RWPE2 (cell line): ENCODE results near the gene EEPD1.

Experiments used
- ATAC-seq: fragments of 200-7000 bp; cut with Tn5 transposase; 3 replicates; pipeline ENCODE4 v1.9.1; 2021; ENCODE audit warnings: low read depth
- DNase-seq: peaks from one replicate; pipeline ENCODE4 v3.0.0-alpha.2; 2020; ENCODE audit warnings: low spot score
- H3K27ac ChIP-seq: fragments of 450-650 bp; 2 replicates; pipeline ENCODE4 v1.5.1; 2017; ENCODE audit warnings: mild to moderate bottlenecking; ENCODE audit not compliant: poor library complexity, severe bottlenecking
- H3K27me3 ChIP-seq: fragments of 250-450 bp; sonication (Bioruptor Pico); 2 replicates; pipeline ENCODE4 v1.5.1; 2021; ENCODE audit warnings: mild to moderate bottlenecking, moderate library complexity; ENCODE audit not compliant: insufficient read depth, poor library complexity, severe bottlenecking
- H3K36me3 ChIP-seq: fragments of 250-450 bp; sonication (Bioruptor Pico); 2 replicates; pipeline ENCODE4 v1.5.1; 2020; ENCODE audit warnings: low read depth, mild to moderate bottlenecking, moderate library complexity
- H3K4me1 ChIP-seq: fragments of 250-450 bp; sonication (Bioruptor Pico); 2 replicates; pipeline ENCODE4 v1.5.1; 2021; ENCODE audit warnings: mild to moderate bottlenecking, moderate library complexity; ENCODE audit not compliant: insufficient read depth, poor library complexity, severe bottlenecking
- H3K4me3 ChIP-seq: fragments of 250-450 bp; sonication (Bioruptor Pico); 2 replicates; pipeline ENCODE4 v1.5.1; 2021; ENCODE audit warnings: mild to moderate bottlenecking, moderate library complexity; ENCODE audit not compliant: severe bottlenecking
- H3K9me3 ChIP-seq: fragments of 250-450 bp; sonication (Bioruptor Pico); 2 replicates; pipeline ENCODE4 v1.5.1; 2021; ENCODE audit warnings: mild to moderate bottlenecking, moderate library complexity; ENCODE audit not compliant: severe bottlenecking
- TF ChIP-seq, protein P1 (sequence below): fragments of 450-650 bp; IDR thresholded peaks from one replicate; pipeline ENCODE4 v1.5.1; 2017; ENCODE audit warnings: mild to moderate bottlenecking, moderate library complexity; ENCODE audit not compliant: poor library complexity, severe bottlenecking

The EEPD1 gene

DNA sequence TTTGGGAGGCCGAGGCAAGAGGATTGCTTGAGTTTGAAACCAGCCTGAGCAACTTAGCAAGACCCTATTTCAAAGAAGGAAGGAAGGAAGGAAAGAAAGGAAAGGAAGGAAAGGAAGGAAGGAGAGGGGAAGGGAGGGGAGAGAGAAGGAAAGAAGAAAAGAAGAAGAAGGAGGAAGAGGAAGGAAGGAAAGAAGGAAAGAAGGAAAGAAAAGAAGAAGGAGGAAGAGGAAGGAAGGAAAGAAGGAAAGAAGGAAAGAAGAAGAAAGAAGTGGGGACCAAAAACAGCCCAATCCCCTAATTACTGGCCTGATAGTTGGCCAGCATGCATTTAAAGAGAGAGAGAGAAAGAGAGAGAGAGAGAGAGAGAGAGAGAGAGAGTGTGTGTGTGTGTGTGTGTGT is 66.4 kb downstream of the EEPD1 start:
- ATAC-seq = no peak
- H3K9me3 ChIP-seq = no peaks in the 10 kb centered on the region
- TF ChIP-seq, protein P1, sequence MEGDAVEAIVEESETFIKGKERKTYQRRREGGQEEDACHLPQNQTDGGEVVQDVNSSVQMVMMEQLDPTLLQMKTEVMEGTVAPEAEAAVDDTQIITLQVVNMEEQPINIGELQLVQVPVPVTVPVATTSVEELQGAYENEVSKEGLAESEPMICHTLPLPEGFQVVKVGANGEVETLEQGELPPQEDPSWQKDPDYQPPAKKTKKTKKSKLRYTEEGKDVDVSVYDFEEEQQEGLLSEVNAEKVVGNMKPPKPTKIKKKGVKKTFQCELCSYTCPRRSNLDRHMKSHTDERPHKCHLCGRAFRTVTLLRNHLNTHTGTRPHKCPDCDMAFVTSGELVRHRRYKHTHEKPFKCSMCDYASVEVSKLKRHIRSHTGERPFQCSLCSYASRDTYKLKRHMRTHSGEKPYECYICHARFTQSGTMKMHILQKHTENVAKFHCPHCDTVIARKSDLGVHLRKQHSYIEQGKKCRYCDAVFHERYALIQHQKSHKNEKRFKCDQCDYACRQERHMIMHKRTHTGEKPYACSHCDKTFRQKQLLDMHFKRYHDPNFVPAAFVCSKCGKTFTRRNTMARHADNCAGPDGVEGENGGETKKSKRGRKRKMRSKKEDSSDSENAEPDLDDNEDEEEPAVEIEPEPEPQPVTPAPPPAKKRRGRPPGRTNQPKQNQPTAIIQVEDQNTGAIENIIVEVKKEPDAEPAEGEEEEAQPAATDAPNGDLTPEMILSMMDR = no peak
- no peak for DNase-seq
- H3K27ac ChIP-seq = no peak overlapping the region
- H3K4me1 ChIP-seq = no peaks in the 10 kb centered on the region
- no peak overlapping the region for H3K4me3 ChIP-seq
- H3K36me3 ChIP-seq = no peaks in the 10 kb centered on the region
- no peaks in the 10 kb centered on the region for H3K27me3 ChIP-seq

DNA sequence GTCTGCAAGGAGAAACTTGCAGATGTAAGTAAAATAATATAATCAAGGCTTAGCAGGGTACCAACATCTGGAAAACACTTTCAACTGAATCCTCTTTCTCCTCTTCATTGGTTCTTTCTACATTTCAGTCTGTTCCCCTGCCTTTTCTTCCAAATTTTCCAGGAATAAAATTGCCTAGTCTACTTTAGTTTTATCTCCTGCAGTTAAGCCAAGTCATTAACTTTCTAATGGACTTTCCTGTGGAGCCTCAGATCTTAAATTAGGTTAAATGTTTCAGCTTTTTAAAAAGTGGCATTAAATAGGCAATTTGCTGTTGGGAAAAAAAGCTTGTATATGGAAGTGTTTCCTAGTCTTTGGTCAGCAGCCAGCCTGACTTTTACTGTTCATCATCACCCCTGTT is 70.8 kb downstream of the EEPD1 start:
- Histone ChIP-seq H3K4me1 (no peaks in the 10 kb centered on the region), H3K9me3 (no peaks in the 10 kb centered on the region), H3K36me3 (no peaks in the 10 kb centered on the region), H3K27me3 (no peaks in the 10 kb centered on the region), H3K4me3 (no peak overlapping the region), H3K27ac (no peak overlapping the region)
- DNase-seq (no peak), ATAC-seq (no peak)
- TF ChIP-seq, protein P1 = no peak

DNA sequence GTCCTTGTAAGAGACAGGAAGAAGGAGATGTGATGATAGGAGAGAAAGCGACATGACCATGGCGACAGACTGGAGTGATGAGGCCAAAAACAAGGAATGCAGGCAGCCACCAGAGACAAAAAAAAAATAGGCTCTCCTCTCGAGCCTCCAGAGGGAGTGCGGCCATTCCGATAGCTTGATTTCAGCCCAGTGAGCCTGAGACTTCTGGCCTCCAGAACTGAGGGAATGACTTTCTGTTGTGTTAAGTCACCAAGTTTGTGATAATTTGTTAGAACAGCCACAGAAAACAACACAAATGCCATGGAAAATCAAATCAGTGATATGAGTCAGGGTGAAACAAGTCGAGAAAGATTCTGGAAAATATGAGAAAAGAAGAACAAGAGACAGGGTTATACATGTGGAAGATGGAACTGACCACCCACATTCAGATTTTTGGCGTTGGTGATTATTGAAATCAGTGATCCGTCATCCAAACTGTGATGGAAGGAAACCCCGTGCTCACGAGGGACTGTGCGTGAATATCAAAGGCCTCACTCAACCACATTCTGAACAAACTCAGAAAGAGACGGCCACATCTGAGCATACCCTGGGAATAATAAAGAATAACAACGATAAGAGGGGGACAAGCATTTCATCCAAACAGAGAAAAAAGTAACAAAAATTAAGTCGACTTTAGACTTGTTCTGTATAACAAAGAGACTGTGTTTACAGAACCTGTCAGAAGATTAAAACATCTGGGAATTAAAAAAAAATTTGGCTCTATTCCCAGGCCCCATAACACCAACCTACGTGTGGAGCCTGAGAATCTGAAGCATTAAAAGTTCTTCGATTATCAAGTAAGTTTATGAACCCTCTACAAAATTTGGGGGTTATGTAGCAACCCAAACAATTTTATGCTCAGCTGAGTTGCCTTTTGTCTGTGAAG is 72.1 kb downstream of the EEPD1 start:
- Histone ChIP-seq H3K4me1 (no peaks in the 10 kb centered on the region), H3K27ac (no peak overlapping the region), H3K9me3 (no peaks in the 10 kb centered on the region), H3K4me3 (no peak overlapping the region), H3K36me3 (no peaks in the 10 kb centered on the region), H3K27me3 (no peaks in the 10 kb centered on the region)
- TF ChIP-seq, protein P1 = no peak
- ATAC-seq = no peak
- DNase-seq = no peak

DNA sequence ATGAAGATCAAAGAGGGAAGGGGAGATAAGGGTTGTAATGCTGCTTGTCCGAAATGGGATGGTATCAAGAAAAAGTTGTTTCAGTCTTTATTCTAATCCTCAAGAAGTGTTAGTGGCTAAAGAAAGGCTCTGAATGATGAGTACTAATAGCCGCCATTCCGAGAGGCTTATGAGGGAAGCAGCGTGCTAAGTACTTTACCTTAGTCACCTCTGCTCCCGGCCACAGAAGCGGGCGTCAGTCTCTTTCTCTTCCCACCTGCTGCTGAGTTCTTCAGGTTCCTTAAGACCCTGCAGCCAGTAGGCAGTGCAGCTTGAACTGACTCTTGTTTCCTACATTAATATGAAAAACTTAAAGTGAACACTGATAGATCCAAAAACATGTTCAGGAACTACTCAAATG is 73.1 kb downstream of the EEPD1 start:
- no peak for ATAC-seq
- no peaks in the 10 kb centered on the region for H3K36me3 ChIP-seq
- no peak overlapping the region for H3K4me3 ChIP-seq
- H3K27me3 ChIP-seq = no peaks in the 10 kb centered on the region
- H3K27ac ChIP-seq = no peak overlapping the region
- no peaks in the 10 kb centered on the region for H3K4me1 ChIP-seq
- DNase-seq = no peak
- H3K9me3 ChIP-seq = no peaks in the 10 kb centered on the region
- TF ChIP-seq, protein P1 = no peak

DNA sequence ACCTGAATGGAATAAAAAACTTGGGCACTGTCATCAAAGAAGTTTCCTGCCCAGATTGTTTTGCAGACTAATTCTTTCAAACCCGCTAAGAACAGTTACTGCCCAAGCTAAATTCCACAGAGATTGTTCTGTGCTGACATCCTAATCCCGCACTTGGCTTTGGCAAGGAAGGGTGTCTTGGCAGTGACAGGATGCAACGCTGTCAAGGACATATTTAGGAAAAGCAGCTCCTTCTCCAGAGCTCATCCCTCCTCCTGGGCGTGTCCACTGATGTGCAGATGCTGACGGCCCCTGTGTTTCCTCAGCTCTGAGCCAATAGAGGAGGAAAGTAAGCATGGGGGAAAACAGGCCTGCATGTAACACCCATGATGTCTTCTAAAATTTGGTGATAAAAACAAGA is 74.2 kb downstream of the EEPD1 start:
- H3K9me3 ChIP-seq = no peaks in the 10 kb centered on the region
- peak; percentile 29; the same call in 1 of the 3 replicates for ATAC-seq
- no peak for DNase-seq

More for the DNA sequence above, 74.2 kb downstream of the EEPD1 start:
- Histone ChIP-seq H3K36me3 (no peaks in the 10 kb centered on the region), H3K4me1 (no peaks in the 10 kb centered on the region), H3K27ac (no peak overlapping the region), H3K4me3 (no peak overlapping the region), H3K27me3 (no peaks in the 10 kb centered on the region)
- TF ChIP-seq, protein P1 = no peak
